ENCODE results near the gene PPP1R9B.

PPP1R9B gene

DNA sequence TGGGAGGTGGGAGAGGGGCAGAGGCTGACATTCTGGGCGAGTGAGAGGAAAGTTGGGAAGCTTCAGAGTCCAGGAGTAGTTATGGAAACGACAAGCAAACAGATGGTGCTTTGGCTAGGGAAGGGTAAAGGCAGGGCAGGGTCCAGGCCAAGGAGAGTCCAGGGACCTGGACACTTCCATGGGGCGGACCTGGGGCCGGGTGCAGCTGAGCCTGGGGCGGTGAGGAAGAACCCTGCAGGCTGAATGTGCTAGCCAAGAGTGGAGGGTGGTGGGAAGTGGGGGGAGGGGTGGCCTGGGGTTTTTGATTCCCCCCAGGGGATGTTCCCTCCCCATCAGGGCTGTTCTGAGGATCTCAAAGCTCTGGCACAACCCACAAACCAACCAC is 2.6 kb downstream of the PPP1R9B start:
- peaks cover 14% of the 10 kb centered on the region for H3K36me3 Mint-ChIP-seq (ENCODE audit: low read depth)
- H3K27ac Mint-ChIP-seq, result peak overlapping the region; percentile 94
- no peaks in the 10 kb centered on the region for H3K9me3 Mint-ChIP-seq
- TF ChIP-seq, protein P1, sequence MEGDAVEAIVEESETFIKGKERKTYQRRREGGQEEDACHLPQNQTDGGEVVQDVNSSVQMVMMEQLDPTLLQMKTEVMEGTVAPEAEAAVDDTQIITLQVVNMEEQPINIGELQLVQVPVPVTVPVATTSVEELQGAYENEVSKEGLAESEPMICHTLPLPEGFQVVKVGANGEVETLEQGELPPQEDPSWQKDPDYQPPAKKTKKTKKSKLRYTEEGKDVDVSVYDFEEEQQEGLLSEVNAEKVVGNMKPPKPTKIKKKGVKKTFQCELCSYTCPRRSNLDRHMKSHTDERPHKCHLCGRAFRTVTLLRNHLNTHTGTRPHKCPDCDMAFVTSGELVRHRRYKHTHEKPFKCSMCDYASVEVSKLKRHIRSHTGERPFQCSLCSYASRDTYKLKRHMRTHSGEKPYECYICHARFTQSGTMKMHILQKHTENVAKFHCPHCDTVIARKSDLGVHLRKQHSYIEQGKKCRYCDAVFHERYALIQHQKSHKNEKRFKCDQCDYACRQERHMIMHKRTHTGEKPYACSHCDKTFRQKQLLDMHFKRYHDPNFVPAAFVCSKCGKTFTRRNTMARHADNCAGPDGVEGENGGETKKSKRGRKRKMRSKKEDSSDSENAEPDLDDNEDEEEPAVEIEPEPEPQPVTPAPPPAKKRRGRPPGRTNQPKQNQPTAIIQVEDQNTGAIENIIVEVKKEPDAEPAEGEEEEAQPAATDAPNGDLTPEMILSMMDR (IDR thresholded peaks at IDR 0.05), result no peak
- H3K4me3 Mint-ChIP-seq, result peak overlapping the region; percentile 82
- H3K27me3 Mint-ChIP-seq (ENCODE audit: low read depth, poor library complexity), result peaks cover 9% of the 10 kb centered on the region
- peaks cover 44% of the 10 kb centered on the region for H3K4me1 Mint-ChIP-seq
- DNase-seq, result no peak

DNA sequence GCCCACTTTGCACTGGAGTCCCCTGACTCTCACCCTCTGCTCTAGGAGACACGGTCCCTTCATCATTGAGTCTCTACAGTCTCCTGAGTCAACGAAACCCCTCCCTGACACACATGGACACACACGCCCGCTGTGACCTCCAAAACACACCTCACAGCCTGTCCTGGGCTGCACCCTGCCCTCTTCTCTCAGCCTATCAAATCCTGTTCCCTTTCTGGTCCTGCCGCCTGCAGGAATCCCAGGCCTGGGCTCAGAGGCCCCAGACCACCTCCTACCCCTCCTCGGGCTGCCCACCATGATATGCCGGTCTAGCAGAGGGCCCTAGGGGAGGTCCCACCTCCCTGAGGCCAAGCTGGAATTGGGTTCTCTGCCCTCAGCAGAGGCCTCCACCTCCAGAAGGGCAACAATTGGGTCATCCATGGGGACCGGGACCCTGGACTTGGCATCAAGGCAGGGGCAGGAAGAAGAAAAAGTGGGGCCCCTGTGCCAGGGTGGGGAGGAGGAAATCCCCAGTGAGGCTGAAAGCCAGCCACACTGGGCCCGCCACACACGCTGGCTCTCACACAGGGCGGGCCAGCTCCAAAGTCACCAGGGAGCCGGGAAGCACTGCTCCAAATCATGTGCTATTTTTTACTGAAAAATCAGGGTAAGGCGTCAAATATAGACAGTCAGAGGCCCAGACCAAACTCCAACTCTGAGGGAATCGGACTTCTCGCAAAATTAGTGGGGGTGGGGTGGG is 3.4 kb downstream of the PPP1R9B start:
- Mint-ChIP-seq H3K4me1 (peaks cover 37% of the 10 kb centered on the region), H3K27me3 (ENCODE audit: low read depth, poor library complexity) (peaks cover 13% of the 10 kb centered on the region), H3K27ac (peak overlapping the region; percentile 94), H3K9me3 (no peaks in the 10 kb centered on the region), H3K4me3 (peak overlapping the region; percentile 82), H3K36me3 (ENCODE audit: low read depth) (peaks cover 21% of the 10 kb centered on the region)
- DNase-seq, result no peak
- TF ChIP-seq, protein P1 (IDR thresholded peaks at IDR 0.05), result no peak

DNA sequence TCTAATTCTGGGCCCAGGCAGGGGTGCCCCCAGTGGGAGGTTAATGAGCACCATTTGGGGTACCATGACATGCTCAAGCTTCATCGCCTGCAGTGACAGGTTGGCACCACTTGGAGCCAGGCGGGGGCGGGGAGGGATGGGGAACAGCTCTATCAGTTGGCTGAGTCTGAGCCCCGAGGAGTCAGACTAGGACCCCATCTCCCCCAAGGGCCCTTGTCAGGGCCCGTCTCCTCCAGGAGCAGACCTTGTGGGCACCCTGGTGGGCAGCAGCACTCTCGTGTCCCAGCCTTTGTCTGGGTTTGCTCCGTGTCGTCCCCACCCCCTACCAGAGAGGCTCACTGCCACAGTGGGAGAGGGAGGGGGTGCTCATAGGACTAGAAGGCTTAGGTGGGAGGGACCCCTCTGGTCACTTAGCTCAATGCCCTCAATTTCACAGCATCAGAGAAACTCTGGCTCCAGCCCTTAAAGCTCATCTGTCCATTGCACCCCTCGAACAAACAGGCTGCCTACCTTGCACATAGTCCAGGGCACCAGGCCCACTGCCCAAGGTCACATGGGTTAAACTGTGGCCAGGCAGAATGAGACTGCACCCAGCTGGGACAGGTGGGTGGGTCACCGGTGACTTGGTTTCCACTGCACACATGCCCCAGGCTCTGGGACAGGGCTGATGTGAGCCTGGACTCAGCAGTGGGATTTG is 4.1 kb downstream of the PPP1R9B start:
- no peak for DNase-seq
- peaks cover 28% of the 10 kb centered on the region for H3K36me3 Mint-ChIP-seq (ENCODE audit: low read depth)
- TF ChIP-seq, protein P1 (IDR thresholded peaks at IDR 0.05), result no peak
- no peaks in the 10 kb centered on the region for H3K9me3 Mint-ChIP-seq
- H3K27ac Mint-ChIP-seq, result no peak overlapping the region
- peak overlapping the region; percentile 82 for H3K4me3 Mint-ChIP-seq
- peaks cover 36% of the 10 kb centered on the region for H3K4me1 Mint-ChIP-seq
- H3K27me3 Mint-ChIP-seq (ENCODE audit: low read depth, poor library complexity), result peaks cover 13% of the 10 kb centered on the region

DNA sequence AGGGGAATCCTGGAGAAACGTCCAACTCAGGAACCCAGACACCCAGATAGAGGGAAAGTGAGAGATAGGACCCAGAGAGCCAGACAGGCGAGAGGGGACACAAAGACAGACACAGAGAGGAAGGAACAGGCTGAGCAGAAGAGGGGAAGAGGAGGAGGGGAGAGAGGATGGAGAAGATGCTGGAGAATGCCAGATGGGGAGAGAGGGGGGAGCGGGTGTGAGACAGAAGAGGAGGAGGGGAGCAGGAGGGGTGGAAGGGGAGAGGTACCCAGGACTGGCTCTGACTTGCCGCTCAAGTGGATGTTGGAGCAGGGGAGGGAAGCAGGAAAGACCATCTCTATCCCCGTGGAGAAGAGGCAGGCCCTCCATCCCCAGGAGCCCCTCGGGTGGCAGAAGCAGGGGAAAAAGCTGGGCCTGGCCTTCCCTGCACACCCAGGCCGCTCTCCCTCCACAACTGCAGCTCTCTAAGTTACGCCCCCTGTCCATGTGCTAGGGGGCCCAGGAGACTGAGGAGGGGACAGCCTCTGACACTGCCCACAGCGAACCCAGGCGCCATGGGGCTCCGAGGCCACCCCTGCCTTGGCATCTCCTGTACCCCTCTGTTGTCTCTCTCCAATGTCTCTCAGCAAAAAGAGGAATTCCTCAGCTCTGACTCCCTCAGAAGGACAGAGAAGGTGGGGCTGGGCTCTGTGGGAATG is 4.8 kb downstream of the PPP1R9B start:
- no peak for DNase-seq
- peaks cover 36% of the 10 kb centered on the region for H3K4me1 Mint-ChIP-seq
- H3K9me3 Mint-ChIP-seq, result no peaks in the 10 kb centered on the region
- peaks cover 35% of the 10 kb centered on the region for H3K36me3 Mint-ChIP-seq (ENCODE audit: low read depth)
- no peak overlapping the region for H3K27ac Mint-ChIP-seq
- TF ChIP-seq, protein P1 (IDR thresholded peaks at IDR 0.05), result no peak
- H3K27me3 Mint-ChIP-seq (ENCODE audit: low read depth, poor library complexity), result peaks cover 15% of the 10 kb centered on the region
- no peak overlapping the region for H3K4me3 Mint-ChIP-seq

DNA sequence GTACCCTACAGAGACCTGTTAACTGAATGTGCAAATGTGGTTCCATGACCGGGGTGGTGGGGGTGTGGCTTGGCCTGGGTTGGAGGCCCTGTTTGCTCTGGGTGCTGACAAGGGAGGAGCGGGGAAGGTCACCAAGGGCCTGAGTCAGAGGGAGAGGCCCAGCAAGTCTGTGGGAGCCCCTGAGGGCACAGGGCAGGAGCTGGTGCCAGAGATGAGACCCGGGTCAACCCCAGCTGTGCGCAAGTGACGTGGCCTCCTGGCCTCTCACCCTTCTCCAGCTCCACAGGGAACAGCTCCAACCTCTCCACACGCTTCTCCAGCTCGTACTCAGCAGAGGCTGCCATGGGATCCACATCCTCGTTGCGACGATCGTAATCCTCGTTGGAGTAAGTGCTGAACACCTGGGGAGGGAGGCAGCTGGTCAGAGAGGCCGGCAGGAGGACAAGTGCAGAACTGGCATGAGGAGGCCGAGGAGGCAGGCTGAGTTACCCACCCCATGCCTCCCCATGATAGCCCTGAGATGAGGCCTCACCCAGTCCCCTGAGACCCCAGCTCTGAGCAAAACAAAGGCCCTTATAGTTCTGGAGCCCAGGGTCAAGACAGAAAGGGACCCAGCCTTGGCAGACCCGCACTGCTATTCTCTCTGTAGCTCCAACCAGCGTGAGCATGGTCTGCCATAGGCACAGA is 5.5 kb downstream of the PPP1R9B start:
- H3K27ac Mint-ChIP-seq, result no peak overlapping the region
- H3K27me3 Mint-ChIP-seq (ENCODE audit: low read depth, poor library complexity), result peaks cover 17% of the 10 kb centered on the region
- no peak overlapping the region for H3K4me3 Mint-ChIP-seq
- H3K9me3 Mint-ChIP-seq, result no peaks in the 10 kb centered on the region
- no peak for DNase-seq
- peaks cover 36% of the 10 kb centered on the region for H3K4me1 Mint-ChIP-seq
- H3K36me3 Mint-ChIP-seq (ENCODE audit: low read depth), result peaks cover 42% of the 10 kb centered on the region
- TF ChIP-seq, protein P1 (IDR thresholded peaks at IDR 0.05), result no peak

Measured in nephron progenitor cell (in vitro differentiated cells).